HCT116 (cell line): ENCODE measurements around the gene FCRL5. TPM values are rescaled to one million over a fixed set of nuclear protein-coding genes. Genes with fewer than 3 reads are reported as not detected.

Experiments used
- ATAC-seq: fragments of 200-7000 bp; cut with Tn5 transposase; 2 replicates; pipeline ENCODE4 v1.9.1; 2020; ENCODE audit warnings: mild to moderate bottlenecking, moderate library complexity
- BruUV-seq: library from RNA; stranded (reverse); fragments of 400-500 nt; replicated peaks from 2 replicates; lab custom pipeline; 2021; lab: Mats Ljungman, UMichigan
- CTCF ChIA-PET: fragments of 300-600 bp; sonication (Branson Sonifier 250); formaldehyde crosslinking; loops from one replicate; lab custom pipeline; 2021; ENCODE audit warnings: antibody characterized with exemption; lab: Charles Lee
- POLR2A ChIA-PET: fragments of 300-600, 350-600 bp; sonication (Branson Sonifier 250); formaldehyde crosslinking; loops from one replicate; lab custom pipeline; 2021; ENCODE audit warnings: antibody characterized with exemption; lab: Charles Lee
- RAD21 ChIA-PET, 2 experiments: fragments of 300-600 bp; sonication (Branson Sonifier 250); formaldehyde crosslinking; loops; one replicate each; lab custom pipeline; 2023; ENCODE audit warnings: low total read pairs in 2 of 2; ENCODE audit not compliant: uncharacterized antibody in 2 of 2, unreplicated experiment in 2 of 2, low non-redundant PET in 1 of 2; lab: Charles Lee
- DNase-seq: peaks from one replicate; pipeline ENCODE4 v3.0.0-alpha.2; 2010; ENCODE audit warnings: low read depth, low spot score
- H2AFZ ChIP-seq: fragments of 200-600 bp; shearing (Covaris generic), sonication (generic); 2 replicates; pipeline ENCODE4 v1.6.1; 2017; ENCODE audit warnings: low read depth, mixed run types, mixed read lengths, antibody characterized with exemption, low read length; ENCODE audit not compliant: poor library complexity, severe bottlenecking
- H3K27ac ChIP-seq: 2 replicates; pipeline ENCODE4 v1.5.1; 2012; ENCODE audit warnings: low read depth, low read length
- H3K27me3 ChIP-seq: fragments of 200-600 bp; sonication (generic); 2 replicates; pipeline ENCODE4 v1.6.1; 2016; ENCODE audit warnings: mixed run types, low read length, mixed read lengths; ENCODE audit not compliant: insufficient read depth
- H3K36me3 ChIP-seq, 2 experiments: fragments of 200-500 bp in 1 of 2; fragments of 200-600 bp in 1 of 2; sonication (Bioruptor generic) in 1 of 2; sonication (generic) in 1 of 2; 2 replicates each; pipeline versions ENCODE4 v1.5.1 to v1.6.1; 2014 to 2016; ENCODE audit warnings: low read length in 2 of 2, inconsistent platforms in 1 of 2, mixed read lengths in 1 of 2, mixed run types in 1 of 2; ENCODE audit not compliant: insufficient read depth in 2 of 2, control insufficient read depth in 1 of 2
- H3K4me1 ChIP-seq, 2 experiments: fragments of 200-600 bp in 1 of 2; sonication (generic) in 1 of 2; 2 replicates each; pipeline versions ENCODE4 v1.5.1 to v1.6.1; 2012 to 2017; ENCODE audit warnings: low read length in 2 of 2, inconsistent platforms in 1 of 2, mild to moderate bottlenecking in 1 of 2, mixed read lengths in 1 of 2, mixed run types in 1 of 2, moderate library complexity in 1 of 2; ENCODE audit not compliant: insufficient read depth in 2 of 2, control insufficient read depth in 1 of 2
- H3K4me2 ChIP-seq: fragments of 200-600 bp; sonication (generic); 2 replicates; pipeline ENCODE4 v1.6.1; 2017; ENCODE audit warnings: mixed run types, low read length, mixed read lengths
- H3K4me3 ChIP-seq, 2 experiments: fragments of 200-600 bp in 1 of 2; sonication (generic) in 1 of 2; replicated peaks in 1 of 2; 2 replicates each; pipeline ENCODE4 v1.5.1; 2011 to 2016; ENCODE audit warnings: low read length in 2 of 2, control low read depth in 1 of 2, low read depth in 1 of 2, mild to moderate bottlenecking in 1 of 2, mixed read lengths in 1 of 2, mixed run types in 1 of 2
- H3K79me2 ChIP-seq: fragments of 200-600 bp; sonication (generic); 2 replicates; pipeline ENCODE4 v1.6.1; 2017; ENCODE audit warnings: mild to moderate bottlenecking, mixed run types, low read length, moderate library complexity, mixed read lengths; ENCODE audit not compliant: insufficient read depth
- H3K9ac ChIP-seq: fragments of 200-600 bp; sonication (generic); 2 replicates; pipeline ENCODE4 v1.6.1; 2016; ENCODE audit warnings: low read length, mixed read lengths
- H3K9me2 ChIP-seq: fragments of 200-600 bp; sonication (generic), shearing (Covaris generic); 2 replicates; pipeline ENCODE4 v1.6.1; 2017; ENCODE audit warnings: mixed run types, mild to moderate bottlenecking, moderate library complexity; ENCODE audit not compliant: insufficient read depth
- H3K9me3 ChIP-seq, 2 experiments: fragments of 200-500 bp in 1 of 2; fragments of 200-600 bp in 1 of 2; sonication (Bioruptor generic) in 1 of 2; sonication (generic) in 1 of 2; 2 replicates each; pipeline ENCODE4 v1.6.1; 2014 to 2017; ENCODE audit warnings: low read length in 2 of 2, mixed read lengths in 2 of 2, inconsistent platforms in 1 of 2, low read depth in 1 of 2, mild to moderate bottlenecking in 1 of 2, mixed run types in 1 of 2, moderate library complexity in 1 of 2; ENCODE audit not compliant: control insufficient read depth in 1 of 2, insufficient read depth in 1 of 2
- H4K20me1 ChIP-seq: fragments of 200-600 bp; sonication (generic), shearing (Covaris generic); 2 replicates; pipeline ENCODE4 v1.6.1; 2017; ENCODE audit warnings: mixed run types, mild to moderate bottlenecking, moderate library complexity; ENCODE audit not compliant: insufficient read depth
- CBX3 ChIP-seq: IDR thresholded peaks from 2 replicates; pipeline ENCODE4 v1.6.1; 2012; ENCODE audit warnings: low read depth
- CEBPB ChIP-seq: IDR thresholded peaks from 2 replicates; pipeline ENCODE4 v1.6.1; 2012; ENCODE audit warnings: low read depth
- EGR1 ChIP-seq: IDR thresholded peaks from 2 replicates; pipeline ENCODE4 v1.6.1; 2012; ENCODE audit warnings: low read depth
- ELF1 ChIP-seq: IDR thresholded peaks from 2 replicates; pipeline ENCODE4 v1.6.1; 2012; ENCODE audit warnings: low read depth, borderline replicate concordance
- EZH2 ChIP-seq: fragments of 200-600 bp; sonication (generic); IDR thresholded peaks from 2 replicates; pipeline ENCODE4 v1.6.1; 2017; ENCODE audit warnings: antibody characterized with exemption, mixed run types
- EZH2phosphoT487 ChIP-seq: fragments of 200-600 bp; IDR thresholded peaks from 2 replicates; pipeline ENCODE4 v1.6.1; 2018; ENCODE audit warnings: antibody characterized with exemption, borderline replicate concordance
- JUND ChIP-seq: IDR thresholded peaks from 2 replicates; pipeline ENCODE4 v1.6.1; 2012
- POLR2A ChIP-seq: IDR thresholded peaks from 2 replicates; pipeline ENCODE4 v1.7.0; 2011; ENCODE audit warnings: borderline replicate concordance; ENCODE audit not compliant: insufficient read depth, insufficient read length; ENCODE audit errors: extremely low read depth
- RAD21 ChIP-seq: IDR thresholded peaks from 2 replicates; pipeline ENCODE4 v1.6.1; 2012; ENCODE audit warnings: low read depth, mild to moderate bottlenecking
- SIN3A ChIP-seq: IDR thresholded peaks from 2 replicates; pipeline ENCODE4 v1.6.1; 2012; ENCODE audit warnings: low read depth
- SRF ChIP-seq: IDR thresholded peaks from 2 replicates; pipeline ENCODE4 v1.6.1; 2012; ENCODE audit warnings: low read depth
- TCF7L2 ChIP-seq: IDR thresholded peaks from 2 replicates; pipeline ENCODE4 v1.7.0; 2011; ENCODE audit warnings: borderline replicate concordance, inconsistent platforms; ENCODE audit not compliant: insufficient read depth, insufficient read length; ENCODE audit errors: extremely low read depth
- YY1 ChIP-seq: IDR thresholded peaks from 2 replicates; pipeline ENCODE4 v1.6.1; 2011; ENCODE audit warnings: low read length, low read depth, moderate library complexity, mild to moderate bottlenecking; ENCODE audit not compliant: insufficient replicate concordance; ENCODE audit errors: extremely low read depth
- ZFX ChIP-seq: fragments of 450-650 bp; IDR thresholded peaks from 2 replicates; pipeline ENCODE4 v1.6.1; 2017
- ZNF274 ChIP-seq: fragments of 200-500 bp; sonication (Bioruptor generic); IDR thresholded peaks from 2 replicates; pipeline ENCODE4 v1.6.1; 2014; ENCODE audit warnings: mild to moderate bottlenecking, low read depth, low read length, inconsistent platforms
- intact Hi-C: fragments of 100-400 bp; cut with micrococcal nuclease; formaldehyde crosslinking; loops from 2 replicates; pipeline ENCODE4 v1.10.0; 2022
- total RNA-seq: library from RNA; stranded (reverse); gene quantifications from one replicate; pipeline ENCODE4 v1.2.1, GENCODE V29; 2021; ENCODE audit not compliant: unreplicated experiment
- TF ChIP-seq, protein P1 (sequence below): IDR thresholded peaks from 2 replicates; pipeline ENCODE4 v1.6.1; 2011; ENCODE audit warnings: mild to moderate bottlenecking, low read length, moderate library complexity; ENCODE audit not compliant: insufficient replicate concordance; ENCODE audit errors: extremely low read depth

The FCRL5 gene
- total RNA-seq, 1 experiment from 2014 or later = not detected

DNA sequence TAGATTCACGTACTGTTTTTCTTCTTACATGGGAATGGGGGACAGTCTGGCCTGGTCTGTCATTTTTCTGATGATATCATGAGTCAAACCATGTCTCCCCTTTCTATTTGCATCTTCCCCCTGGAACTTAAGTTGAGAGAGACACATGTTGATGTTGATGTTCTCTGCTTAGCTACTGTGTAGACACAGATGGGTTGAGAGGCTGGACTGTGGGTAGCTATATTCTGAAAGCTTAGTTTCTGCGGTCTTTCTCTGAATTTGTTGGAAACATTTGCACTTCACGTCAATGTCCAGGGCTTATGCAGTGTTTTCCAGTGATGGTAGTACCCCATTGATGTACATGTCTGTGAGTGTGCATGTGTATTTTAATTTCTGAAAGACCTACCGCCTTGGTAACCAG lies 58.2 kb downstream of the FCRL5 start:
- no peaks in the 10 kb centered on the region for H3K36me3 ChIP-seq
- H3K4me1 ChIP-seq = peaks cover 0 to 2% of the 10 kb centered on the region in 2 experiments; a peak in 1 of 4 replicates
- peaks cover 22% of the 10 kb centered on the region for H3K27me3 ChIP-seq
- TF ChIP-seq JUND (no peak), TCF7L2 (no peak), POLR2A (no peak), ZFX (no peak), EZH2 (no peak), ZNF274 (no peak), EGR1 (no peak), YY1 (no peak), SIN3A (no peak), ELF1 (no peak), RAD21 (no peak), CEBPB (no peak), SRF (no peak), EZH2phosphoT487 (no peak), CBX3 (no peak)
- TF ChIP-seq, protein P1, sequence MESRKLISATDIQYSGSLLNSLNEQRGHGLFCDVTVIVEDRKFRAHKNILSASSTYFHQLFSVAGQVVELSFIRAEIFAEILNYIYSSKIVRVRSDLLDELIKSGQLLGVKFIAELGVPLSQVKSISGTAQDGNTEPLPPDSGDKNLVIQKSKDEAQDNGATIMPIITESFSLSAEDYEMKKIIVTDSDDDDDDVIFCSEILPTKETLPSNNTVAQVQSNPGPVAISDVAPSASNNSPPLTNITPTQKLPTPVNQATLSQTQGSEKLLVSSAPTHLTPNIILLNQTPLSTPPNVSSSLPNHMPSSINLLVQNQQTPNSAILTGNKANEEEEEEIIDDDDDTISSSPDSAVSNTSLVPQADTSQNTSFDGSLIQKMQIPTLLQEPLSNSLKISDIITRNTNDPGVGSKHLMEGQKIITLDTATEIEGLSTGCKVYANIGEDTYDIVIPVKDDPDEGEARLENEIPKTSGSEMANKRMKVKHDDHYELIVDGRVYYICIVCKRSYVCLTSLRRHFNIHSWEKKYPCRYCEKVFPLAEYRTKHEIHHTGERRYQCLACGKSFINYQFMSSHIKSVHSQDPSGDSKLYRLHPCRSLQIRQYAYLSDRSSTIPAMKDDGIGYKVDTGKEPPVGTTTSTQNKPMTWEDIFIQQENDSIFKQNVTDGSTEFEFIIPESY = no peak
- ChIA-PET POLR2A (no interaction called here), CTCF (interaction anchor here (1.6 kb wide), 1 partner anchor 183 kb away, joined by 4 read pairs; no protein-coding TSS in a partner anchor), RAD21 (no interaction called here)
- no peak overlapping the region for H3K4me2 ChIP-seq
- intact Hi-C loops = no loop called here
- BruUV-seq = no TSS peak
- H3K9me3 ChIP-seq = no peaks in the 10 kb centered on the region
- no peaks in the 10 kb centered on the region for H3K9me2 ChIP-seq
- H3K79me2 ChIP-seq = no peaks in the 10 kb centered on the region
- no peak overlapping the region for H3K9ac ChIP-seq
- no peak overlapping the region for H3K4me3 ChIP-seq
- H4K20me1 ChIP-seq = no peaks in the 10 kb centered on the region
- DNase-seq = no peak
- H2AFZ ChIP-seq = no peak overlapping the region
- no peak overlapping the region for H3K27ac ChIP-seq
- no peak for ATAC-seq
